Astrocyte (in vitro differentiated cells and primary cell): Measurements from ENCODE around the gene CA10.

Experiments used
- EZH2 ChIP-seq: IDR thresholded peaks from 2 replicates; pipeline ENCODE4 v1.6.1; 2012; ENCODE audit warnings: mild to moderate bottlenecking, low read length, inconsistent platforms; ENCODE audit not compliant: insufficient read depth
- TF ChIP-seq, protein P1 (sequence below): IDR thresholded peaks from 2 replicates; pipeline ENCODE4 v1.5.1; 2011; ENCODE audit warnings: low read depth, mild to moderate bottlenecking, inconsistent platforms, low read length, moderate library complexity; ENCODE audit not compliant: insufficient read depth

DNA sequence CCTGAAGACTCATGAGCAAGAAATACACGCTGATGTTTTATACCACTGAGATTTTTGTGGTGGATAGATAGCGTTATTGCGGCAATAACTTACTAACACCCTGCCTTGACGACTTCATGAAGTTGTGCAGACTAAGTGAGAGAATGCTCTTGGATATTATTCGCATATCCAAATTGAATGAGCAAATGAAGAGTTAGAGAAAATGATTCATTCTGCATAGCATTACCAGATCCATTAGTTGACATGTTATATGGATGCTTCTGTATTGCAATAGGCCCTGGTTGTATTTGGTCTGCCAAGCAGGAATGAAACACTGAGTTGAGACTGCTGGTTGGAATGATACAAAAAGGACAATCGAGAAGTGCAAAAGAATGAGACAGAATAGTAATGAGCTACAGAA, 247.3 kb downstream of the CA10 start:
- TF ChIP-seq, protein P1, sequence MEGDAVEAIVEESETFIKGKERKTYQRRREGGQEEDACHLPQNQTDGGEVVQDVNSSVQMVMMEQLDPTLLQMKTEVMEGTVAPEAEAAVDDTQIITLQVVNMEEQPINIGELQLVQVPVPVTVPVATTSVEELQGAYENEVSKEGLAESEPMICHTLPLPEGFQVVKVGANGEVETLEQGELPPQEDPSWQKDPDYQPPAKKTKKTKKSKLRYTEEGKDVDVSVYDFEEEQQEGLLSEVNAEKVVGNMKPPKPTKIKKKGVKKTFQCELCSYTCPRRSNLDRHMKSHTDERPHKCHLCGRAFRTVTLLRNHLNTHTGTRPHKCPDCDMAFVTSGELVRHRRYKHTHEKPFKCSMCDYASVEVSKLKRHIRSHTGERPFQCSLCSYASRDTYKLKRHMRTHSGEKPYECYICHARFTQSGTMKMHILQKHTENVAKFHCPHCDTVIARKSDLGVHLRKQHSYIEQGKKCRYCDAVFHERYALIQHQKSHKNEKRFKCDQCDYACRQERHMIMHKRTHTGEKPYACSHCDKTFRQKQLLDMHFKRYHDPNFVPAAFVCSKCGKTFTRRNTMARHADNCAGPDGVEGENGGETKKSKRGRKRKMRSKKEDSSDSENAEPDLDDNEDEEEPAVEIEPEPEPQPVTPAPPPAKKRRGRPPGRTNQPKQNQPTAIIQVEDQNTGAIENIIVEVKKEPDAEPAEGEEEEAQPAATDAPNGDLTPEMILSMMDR: no peak
- no peak for TF ChIP-seq EZH2
